C4-2B (cell line): ENCODE results near the gene ZNF366.

ENCODE experiments used
- H3K27ac ChIP-seq: fragments of 450-650 bp; 2 replicates; pipeline ENCODE4 v1.5.1; 2017
- ZFX ChIP-seq: fragments of 450-650 bp; IDR thresholded peaks from 2 replicates; pipeline ENCODE4 v1.6.1; 2017
- TF ChIP-seq, protein P1 (sequence below): fragments of 450-650 bp; conservative IDR thresholded peaks from 2 replicates; pipeline ENCODE4 v1.5.1; 2017; ENCODE audit warnings: mild to moderate bottlenecking

Gene ZNF366

GRCh38 chr5:72537166-72537565 lies 30.0 kb upstream of the ZNF366 start:
- H3K27ac ChIP-seq: no peak overlapping the region

GRCh38 chr5:72531496-72532190 lies 24.4 kb upstream of the ZNF366 start:
- TF ChIP-seq, protein P1, sequence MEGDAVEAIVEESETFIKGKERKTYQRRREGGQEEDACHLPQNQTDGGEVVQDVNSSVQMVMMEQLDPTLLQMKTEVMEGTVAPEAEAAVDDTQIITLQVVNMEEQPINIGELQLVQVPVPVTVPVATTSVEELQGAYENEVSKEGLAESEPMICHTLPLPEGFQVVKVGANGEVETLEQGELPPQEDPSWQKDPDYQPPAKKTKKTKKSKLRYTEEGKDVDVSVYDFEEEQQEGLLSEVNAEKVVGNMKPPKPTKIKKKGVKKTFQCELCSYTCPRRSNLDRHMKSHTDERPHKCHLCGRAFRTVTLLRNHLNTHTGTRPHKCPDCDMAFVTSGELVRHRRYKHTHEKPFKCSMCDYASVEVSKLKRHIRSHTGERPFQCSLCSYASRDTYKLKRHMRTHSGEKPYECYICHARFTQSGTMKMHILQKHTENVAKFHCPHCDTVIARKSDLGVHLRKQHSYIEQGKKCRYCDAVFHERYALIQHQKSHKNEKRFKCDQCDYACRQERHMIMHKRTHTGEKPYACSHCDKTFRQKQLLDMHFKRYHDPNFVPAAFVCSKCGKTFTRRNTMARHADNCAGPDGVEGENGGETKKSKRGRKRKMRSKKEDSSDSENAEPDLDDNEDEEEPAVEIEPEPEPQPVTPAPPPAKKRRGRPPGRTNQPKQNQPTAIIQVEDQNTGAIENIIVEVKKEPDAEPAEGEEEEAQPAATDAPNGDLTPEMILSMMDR: no peak
- TF ChIP-seq ZFX: no peak

More at GRCh38 chr5:72537166-72537565, 30.0 kb upstream of the ZNF366 start:
- no peak for TF ChIP-seq ZFX
- TF ChIP-seq, protein P1: no peak

DNA sequence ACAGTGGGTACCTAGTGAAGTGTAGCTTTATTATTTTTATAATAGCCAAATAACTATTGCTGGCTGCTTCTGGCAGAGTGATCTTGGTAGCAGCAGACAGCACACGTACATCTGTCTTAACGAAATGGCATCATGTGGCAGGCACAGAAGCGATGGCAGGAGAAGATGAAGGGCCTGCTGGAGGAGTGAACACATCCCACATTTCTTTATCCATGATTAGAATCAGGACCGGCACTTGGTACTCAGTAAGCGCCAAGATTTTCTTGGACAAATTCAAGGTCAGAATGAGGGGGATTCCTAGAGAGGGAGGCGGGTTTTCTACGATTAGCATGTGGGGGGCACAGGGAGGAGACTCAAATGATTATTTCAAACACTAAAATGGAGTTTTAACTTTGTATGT lies 23.0 kb upstream of the ZNF366 start:
- no peak for TF ChIP-seq ZFX
- TF ChIP-seq, protein P1: no peak

More at GRCh38 chr5:72531496-72532190, 24.4 kb upstream of the ZNF366 start:
- H3K27ac ChIP-seq: no peak overlapping the region

DNA sequence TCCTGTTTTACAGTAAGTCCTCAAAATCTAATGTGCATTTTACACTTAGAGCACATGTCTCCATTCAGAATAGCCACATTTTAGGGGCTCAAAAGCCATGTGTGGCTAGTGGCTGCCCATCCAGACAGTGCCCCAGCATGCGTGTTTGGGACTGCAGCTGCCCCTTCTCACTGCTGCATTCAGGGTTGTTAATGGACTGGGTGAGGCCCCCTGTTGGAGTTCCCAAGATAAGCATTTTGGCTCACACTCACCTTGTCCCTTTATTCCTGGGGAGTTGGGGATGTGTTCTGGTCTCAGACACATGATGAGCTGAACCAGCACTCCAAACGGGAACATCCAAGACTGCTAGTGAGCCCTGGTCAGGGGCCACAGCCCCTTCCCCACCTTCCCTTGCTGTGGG lies 22.2 kb upstream of the ZNF366 start:
- no peak overlapping the region for H3K27ac ChIP-seq
- TF ChIP-seq, protein P1: no peak
- no peak for TF ChIP-seq ZFX

More for the DNA sequence above, 23.0 kb upstream of the ZNF366 start:
- H3K27ac ChIP-seq: no peak overlapping the region

DNA sequence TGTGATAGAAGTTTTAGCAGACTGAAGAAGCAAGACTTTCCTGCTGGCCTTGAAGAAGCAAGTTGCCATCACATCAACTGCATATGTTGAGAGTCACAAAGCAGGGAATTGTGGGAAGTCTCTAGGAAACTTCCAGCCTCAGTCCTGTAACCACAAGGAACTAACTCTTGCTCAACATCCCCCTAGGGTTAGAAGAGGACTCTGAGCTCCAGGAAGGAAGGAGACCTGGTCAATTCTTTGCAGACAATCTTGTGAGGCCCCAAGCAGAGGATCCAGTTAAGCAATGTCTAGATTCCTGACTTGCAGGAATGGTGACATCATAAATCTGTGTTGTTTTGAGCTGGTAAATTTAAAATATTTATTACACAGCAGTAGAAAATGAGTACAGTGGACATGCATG lies 18.6 kb upstream of the ZNF366 start:
- no peak overlapping the region for H3K27ac ChIP-seq
- TF ChIP-seq ZFX: no peak
- TF ChIP-seq, protein P1: no peak

DNA sequence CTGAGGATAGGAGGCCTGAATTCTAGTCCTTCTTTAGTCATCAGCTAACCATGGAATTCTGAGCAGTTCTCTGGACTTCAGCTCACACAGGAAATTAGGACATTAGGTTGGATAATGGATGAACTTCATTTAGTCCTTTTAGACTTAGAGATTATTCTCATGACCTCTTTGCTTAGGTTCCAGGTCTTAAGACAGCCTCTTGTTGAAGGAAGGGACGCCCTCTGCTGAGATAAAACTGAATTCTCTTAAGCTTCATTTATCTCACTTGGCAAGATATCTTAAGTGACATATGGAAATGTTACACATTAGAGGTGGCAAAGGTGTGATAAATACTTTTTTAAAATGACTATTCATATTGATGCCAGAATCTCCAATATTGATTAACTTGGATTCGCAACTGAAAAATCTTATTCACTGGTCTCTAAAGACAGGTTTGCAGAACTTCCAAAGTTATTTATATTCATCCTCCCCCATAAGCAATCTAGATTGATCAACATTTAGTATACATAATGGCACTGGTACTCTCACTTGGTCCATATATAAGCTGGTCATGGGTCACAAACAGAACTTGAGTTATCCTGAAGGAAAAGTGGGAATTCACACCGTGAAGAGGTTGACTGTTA lies 16.9 kb upstream of the ZNF366 start:
- no peak overlapping the region for H3K27ac ChIP-seq
- TF ChIP-seq ZFX: no peak
- TF ChIP-seq, protein P1: peak; percentile 78

- no peak overlapping the region for H3K27ac ChIP-seq
- no peak for TF ChIP-seq ZFX
- TF ChIP-seq, protein P1: no peak
Measured at GRCh38 chr5:72522607-72523006, 15.4 kb upstream of the ZNF366 start.
